Vagina (tissue), 2 donors: Measurements from ENCODE around the gene KLHL29. TPM values are rescaled to one million over a fixed set of nuclear protein-coding genes. Genes with fewer than 3 reads are reported as not detected.

ENCODE experiments used
- DNase-seq, 2 donors: peaks; one replicate each; pipeline ENCODE4 v3.0.0-alpha.2; 2017; ENCODE audit errors: extremely low spot score in 2 of 2
- H3K27ac ChIP-seq: fragments of 200-600 bp; sonication (generic); one replicate; pipeline ENCODE4 v1.5.1; 2019
- H3K27me3 ChIP-seq: fragments of 200-600 bp; sonication (generic); one replicate; pipeline ENCODE4 v1.5.1; 2019
- H3K36me3 ChIP-seq, 2 donors: fragments of 200-600 bp; sonication (generic); one replicate each; pipeline ENCODE4 v1.5.1; 2017 to 2019
- H3K4me1 ChIP-seq: fragments of 200-600 bp; sonication (generic); one replicate; pipeline ENCODE4 v1.5.1; 2019
- H3K4me3 ChIP-seq, 2 donors: fragments of 200-600 bp; sonication (generic); 1 replicate in 1 of 2; 2 replicates in 1 of 2; pipeline ENCODE4 v1.5.1; 2016 to 2019
- H3K9me3 ChIP-seq: fragments of 200-600 bp; sonication (generic); one replicate; pipeline ENCODE4 v1.5.1; 2019
- POLR2A ChIP-seq, 2 donors: fragments of 450-650 bp; IDR thresholded peaks; one replicate each; pipeline ENCODE4 v1.6.1; 2017; ENCODE audit warnings: antibody characterized with exemption in 2 of 2, mild to moderate bottlenecking in 2 of 2, moderate library complexity in 2 of 2
- POLR2AphosphoS5 ChIP-seq, 2 donors: sonication (generic); formaldehyde crosslinking; IDR thresholded peaks; one replicate each; pipeline ENCODE4 v1.9.0; 2017; ENCODE audit warnings: antibody characterized with exemption in 2 of 2, mild to moderate bottlenecking in 2 of 2, low read depth in 1 of 2; ENCODE audit not compliant: insufficient read depth in 1 of 2
- intact Hi-C: fragments of 100-400 bp; cut with DNase I; formaldehyde crosslinking; loops from one replicate; pipeline ENCODE4 v1.15.1; 2023
- total RNA-seq: library from RNA; depleted of rRNA; stranded (reverse); fragments of >200 nt; gene quantifications from one replicate; pipeline ENCODE4 v1.2.3, GENCODE V29; 2016
- TF ChIP-seq, protein P1 (sequence below), 3 experiments: fragments of 450-650 bp in 2 of 3; fragments of 200-600 bp in 1 of 3; sonication (generic) in 1 of 3; IDR thresholded peaks; one replicate each; pipeline ENCODE4 v1.5.1; 2017 to 2019; ENCODE audit warnings: antibody characterized with exemption in 3 of 3, mild to moderate bottlenecking in 2 of 3, moderate library complexity in 2 of 3

KLHL29 gene
- total RNA-seq, 1 donor from 2014 or later = 19.4 TPM

GRCh38 chr2:23411752-23412431, 26.9 kb downstream of the KLHL29 start:
- no peak for TF ChIP-seq POLR2A (IDR thresholded peaks at IDR 0.05)
- no peak for TF ChIP-seq POLR2AphosphoS5 (IDR thresholded peaks at IDR 0.05; ENCODE audit: insufficient read depth in 1 of 2, low read depth in 1 of 2)
- TF ChIP-seq, protein P1, sequence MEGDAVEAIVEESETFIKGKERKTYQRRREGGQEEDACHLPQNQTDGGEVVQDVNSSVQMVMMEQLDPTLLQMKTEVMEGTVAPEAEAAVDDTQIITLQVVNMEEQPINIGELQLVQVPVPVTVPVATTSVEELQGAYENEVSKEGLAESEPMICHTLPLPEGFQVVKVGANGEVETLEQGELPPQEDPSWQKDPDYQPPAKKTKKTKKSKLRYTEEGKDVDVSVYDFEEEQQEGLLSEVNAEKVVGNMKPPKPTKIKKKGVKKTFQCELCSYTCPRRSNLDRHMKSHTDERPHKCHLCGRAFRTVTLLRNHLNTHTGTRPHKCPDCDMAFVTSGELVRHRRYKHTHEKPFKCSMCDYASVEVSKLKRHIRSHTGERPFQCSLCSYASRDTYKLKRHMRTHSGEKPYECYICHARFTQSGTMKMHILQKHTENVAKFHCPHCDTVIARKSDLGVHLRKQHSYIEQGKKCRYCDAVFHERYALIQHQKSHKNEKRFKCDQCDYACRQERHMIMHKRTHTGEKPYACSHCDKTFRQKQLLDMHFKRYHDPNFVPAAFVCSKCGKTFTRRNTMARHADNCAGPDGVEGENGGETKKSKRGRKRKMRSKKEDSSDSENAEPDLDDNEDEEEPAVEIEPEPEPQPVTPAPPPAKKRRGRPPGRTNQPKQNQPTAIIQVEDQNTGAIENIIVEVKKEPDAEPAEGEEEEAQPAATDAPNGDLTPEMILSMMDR (IDR thresholded peaks at IDR 0.05) = no peak
- Histone ChIP-seq H3K36me3 (no peaks in the 10 kb centered on the region), H3K4me3 (no peak overlapping the region), H3K27ac (no peak overlapping the region), H3K4me1 (no peaks in the 10 kb centered on the region), H3K27me3 (no peaks in the 10 kb centered on the region), H3K9me3 (no peaks in the 10 kb centered on the region)
- DNase-seq = no peak
- intact Hi-C loops = no loop called here

- no peaks in the 10 kb centered on the region for H3K36me3 ChIP-seq
- H3K27me3 ChIP-seq = no peaks in the 10 kb centered on the region
- no peak for DNase-seq
- no peaks in the 10 kb centered on the region for H3K4me1 ChIP-seq
- TF ChIP-seq POLR2A (IDR thresholded peaks at IDR 0.05) (no peak), POLR2AphosphoS5 (IDR thresholded peaks at IDR 0.05; ENCODE audit: insufficient read depth in 1 of 2, low read depth in 1 of 2) (no peak)
- TF ChIP-seq, protein P1 (IDR thresholded peaks at IDR 0.05) = no peak
- no peak overlapping the region for H3K4me3 ChIP-seq
- intact Hi-C loops = no loop called here
- H3K9me3 ChIP-seq = no peaks in the 10 kb centered on the region
- no peak overlapping the region for H3K27ac ChIP-seq
Observed at GRCh38 chr2:23412556-23413155, 27.7 kb downstream of the KLHL29 start.

GRCh38 chr2:23413641-23414040, 28.7 kb downstream of the KLHL29 start:
- DNase-seq = no peak
- no peaks in the 10 kb centered on the region for H3K36me3 ChIP-seq
- TF ChIP-seq POLR2A (IDR thresholded peaks at IDR 0.05) = no peak
- TF ChIP-seq POLR2AphosphoS5 (IDR thresholded peaks at IDR 0.05; ENCODE audit: insufficient read depth in 1 of 2, low read depth in 1 of 2) = no peak
- TF ChIP-seq, protein P1 (IDR thresholded peaks at IDR 0.05) = no peak
- H3K4me1 ChIP-seq = peaks cover 6% of the 10 kb centered on the region
- no peak overlapping the region for H3K4me3 ChIP-seq
- intact Hi-C loops = no loop called here
- H3K9me3 ChIP-seq = no peaks in the 10 kb centered on the region
- no peak overlapping the region for H3K27ac ChIP-seq
- H3K27me3 ChIP-seq = no peaks in the 10 kb centered on the region

DNA sequence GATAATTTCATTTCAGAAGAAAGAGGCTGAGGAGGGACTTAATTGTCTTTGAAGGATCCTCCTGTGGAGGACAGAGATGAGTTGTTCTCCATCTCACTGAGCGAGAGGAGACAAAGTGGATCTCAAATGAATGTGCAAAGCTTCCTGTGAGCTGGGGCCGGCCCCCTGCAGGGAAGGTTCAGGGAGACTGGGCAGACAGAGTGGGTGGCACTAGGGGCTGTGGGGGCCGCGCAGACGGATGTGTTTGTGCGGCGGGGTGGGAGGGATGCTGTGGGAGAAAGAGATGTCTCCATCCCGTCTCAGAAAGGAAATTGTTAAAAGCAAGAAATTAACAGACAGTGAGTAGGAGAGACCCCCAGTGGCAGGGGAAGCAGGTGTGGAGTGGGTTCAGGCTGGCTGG, 29.1 kb downstream of the KLHL29 start:
- TF ChIP-seq POLR2A (IDR thresholded peaks at IDR 0.05) (no peak), POLR2AphosphoS5 (IDR thresholded peaks at IDR 0.05; ENCODE audit: insufficient read depth in 1 of 2, low read depth in 1 of 2) (no peak)
- TF ChIP-seq, protein P1 (IDR thresholded peaks at IDR 0.05) = no peak
- H3K9me3 ChIP-seq = no peaks in the 10 kb centered on the region
- intact Hi-C loops = no loop called here
- no peak for DNase-seq
- no peaks in the 10 kb centered on the region for H3K36me3 ChIP-seq
- H3K27ac ChIP-seq = no peak overlapping the region
- H3K4me3 ChIP-seq = no peak overlapping the region
- H3K27me3 ChIP-seq = no peaks in the 10 kb centered on the region
- peaks cover 11% of the 10 kb centered on the region for H3K4me1 ChIP-seq

GRCh38 chr2:23414871-23415270, 29.9 kb downstream of the KLHL29 start:
- no peaks in the 10 kb centered on the region for H3K9me3 ChIP-seq
- peaks cover 17% of the 10 kb centered on the region for H3K4me1 ChIP-seq
- TF ChIP-seq, protein P1 (IDR thresholded peaks at IDR 0.05) = no peak
- TF ChIP-seq POLR2AphosphoS5 (IDR thresholded peaks at IDR 0.05; ENCODE audit: insufficient read depth in 1 of 2, low read depth in 1 of 2) (no peak), POLR2A (IDR thresholded peaks at IDR 0.05) (no peak)
- no peaks in the 10 kb centered on the region for H3K36me3 ChIP-seq
- intact Hi-C loops = no loop called here
- no peaks in the 10 kb centered on the region for H3K27me3 ChIP-seq
- no peak overlapping the region for H3K27ac ChIP-seq
- H3K4me3 ChIP-seq = no peak overlapping the region
- no peak for DNase-seq
